NCI-H524 (cell line): ENCODE data around the gene PRND.
"Not testable (repeated sequence)": the region's sequence is repeated elsewhere in the genome, so short reads cannot be mapped to it uniquely, and the experiment has no call there.

Experiments used
- DNase-seq, 2 experiments: peaks; one replicate each; lab custom pipeline; 2025; lab: John Stamatoyannopoulos, UW

Gene PRND

GRCh38 chr20:4708856-4709255 lies 12.9 kb upstream of the PRND start:
- no peak for DNase-seq

- DNase-seq, result no peak
Measured at GRCh38 chr20:4709261-4710105, 12.2 kb upstream of the PRND start.

- DNase-seq, result no peak
Measured at GRCh38 chr20:4710106-4710475, 11.6 kb upstream of the PRND start.

GRCh38 chr20:4711511-4711910 lies 10.2 kb upstream of the PRND start:
- no peak for DNase-seq

GRCh38 chr20:4713401-4713800 lies 8.3 kb upstream of the PRND start:
- DNase-seq, result no peak

GRCh38 chr20:4714818-4715217 lies 6.9 kb upstream of the PRND start:
- DNase-seq, result no peak

DNA sequence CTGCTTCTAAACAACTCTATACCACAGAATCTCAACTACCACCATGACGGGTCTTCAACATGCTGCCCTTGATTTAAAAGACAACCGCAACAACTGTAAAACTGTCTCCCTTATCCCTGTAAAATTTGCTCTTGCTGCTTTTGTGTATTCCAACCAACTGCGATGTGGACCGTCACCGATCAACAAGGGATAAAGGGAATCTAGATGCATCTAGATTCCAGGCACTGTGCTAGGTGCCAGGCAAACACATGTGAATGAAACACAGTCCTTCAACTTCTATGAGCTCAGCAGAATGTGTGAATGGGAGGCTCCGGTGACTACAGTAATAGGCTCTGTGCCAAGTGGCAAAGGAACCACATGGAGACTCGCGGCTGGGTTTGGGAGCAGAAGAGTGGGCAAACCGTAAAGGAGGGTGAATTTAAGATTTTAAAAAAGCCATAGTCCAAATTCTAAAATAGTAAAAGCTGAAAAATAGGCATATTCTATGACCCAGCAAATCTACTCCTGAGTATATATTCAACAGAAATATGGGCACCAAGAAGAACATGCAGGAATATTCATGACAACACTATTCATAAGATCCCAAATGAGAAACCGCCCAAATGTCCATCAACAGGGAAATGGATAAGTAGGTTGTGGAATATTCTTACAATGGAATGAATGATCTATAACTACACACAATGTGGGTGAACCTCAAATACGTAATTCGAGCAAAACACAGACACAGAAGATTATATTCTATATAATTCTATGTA lies 3.7 kb upstream of the PRND start:
- DNase-seq, result no peak

GRCh38 chr20:4719190-4719589 lies 2.5 kb upstream of the PRND start:
- no peak for DNase-seq

- peak; percentile 28 to 63 for DNase-seq
Measured at GRCh38 chr20:4720041-4720976, 1.4 kb upstream of the PRND start.

GRCh38 chr20:4720977-4721349 lies 746 bp upstream of the PRND start:
- DNase-seq, result peak in 1 of 2 experiments; percentile 42

DNA sequence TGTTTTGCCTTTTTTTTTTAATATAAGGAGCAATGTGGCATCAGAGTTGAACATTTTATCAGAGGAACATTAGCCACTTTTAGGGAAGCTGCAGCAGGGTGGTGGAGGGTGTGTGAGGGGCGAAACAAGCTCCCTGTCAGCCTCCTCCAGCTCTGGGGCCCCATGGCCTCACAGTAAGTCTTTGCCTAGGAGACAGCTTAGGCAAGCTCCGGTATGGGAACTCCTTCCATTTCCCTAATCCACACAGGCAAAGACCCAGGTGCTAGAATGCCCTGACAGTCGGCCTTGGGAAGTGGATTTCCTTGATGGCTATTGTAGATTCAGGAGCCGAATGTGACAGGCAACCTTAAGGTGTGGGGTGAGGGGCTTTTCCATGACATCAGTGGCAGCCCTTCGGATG lies 862 bp downstream of the PRND start:
- DNase-seq, result no peak

DNA sequence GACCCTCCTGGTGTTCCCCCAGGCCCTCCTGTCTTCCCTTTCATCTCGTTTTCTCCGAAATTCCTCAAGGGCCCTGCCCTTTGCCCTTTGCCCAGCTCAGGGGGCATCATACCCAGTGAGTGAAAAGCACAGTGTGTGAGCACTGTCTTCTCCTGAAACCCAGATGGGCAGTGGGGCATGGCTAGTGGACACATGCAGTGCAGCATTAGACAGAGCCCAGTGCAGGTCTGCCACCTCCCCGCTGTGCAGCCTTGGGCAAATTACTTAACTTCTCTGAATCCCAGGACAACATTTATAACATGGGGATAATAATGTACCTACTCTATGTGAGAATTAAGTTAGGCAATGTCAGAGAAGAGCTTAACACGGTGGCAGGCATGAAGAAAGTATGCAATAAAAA lies 1.3 kb downstream of the PRND start:
- no peak for DNase-seq

DNA sequence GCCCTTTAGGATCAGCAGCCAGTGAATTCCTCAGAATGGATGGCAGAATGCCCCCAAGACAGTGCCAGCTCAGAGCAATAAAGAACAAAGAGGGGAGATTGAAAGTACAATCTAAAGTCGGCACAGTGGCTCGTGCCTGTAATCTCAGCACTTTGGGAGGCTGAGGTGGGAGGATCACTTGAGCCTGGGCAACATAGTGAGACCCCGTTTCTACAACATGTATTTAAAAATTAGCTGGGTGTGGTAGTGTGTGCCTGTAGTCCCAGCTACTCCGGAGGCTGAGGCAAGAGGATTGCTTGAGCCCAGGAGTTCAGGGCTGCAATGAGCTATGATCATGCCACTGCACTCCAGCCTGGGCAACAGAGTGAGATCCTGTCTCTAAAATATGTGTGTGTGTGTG lies 1.8 kb downstream of the PRND start:
- not testable (repeated sequence) for DNase-seq

- no peak for DNase-seq
Measured at GRCh38 chr20:4724459-4725262, 3.0 kb downstream of the PRND start.

DNA sequence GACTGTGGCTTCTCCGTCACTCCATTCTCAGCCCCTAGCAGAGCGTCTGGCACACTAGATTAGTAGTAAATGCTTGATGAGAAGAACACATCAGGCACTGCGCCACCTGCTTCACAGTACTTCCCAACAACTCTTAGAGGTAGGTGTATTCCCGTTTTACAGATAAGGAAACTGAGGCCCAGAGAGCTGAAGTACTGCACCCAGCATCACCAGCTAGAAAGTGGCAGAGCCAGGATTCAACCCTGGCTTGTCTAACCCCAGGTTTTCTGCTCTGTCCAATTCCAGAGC lies 3.5 kb downstream of the PRND start:
- DNase-seq, result no peak

DNA sequence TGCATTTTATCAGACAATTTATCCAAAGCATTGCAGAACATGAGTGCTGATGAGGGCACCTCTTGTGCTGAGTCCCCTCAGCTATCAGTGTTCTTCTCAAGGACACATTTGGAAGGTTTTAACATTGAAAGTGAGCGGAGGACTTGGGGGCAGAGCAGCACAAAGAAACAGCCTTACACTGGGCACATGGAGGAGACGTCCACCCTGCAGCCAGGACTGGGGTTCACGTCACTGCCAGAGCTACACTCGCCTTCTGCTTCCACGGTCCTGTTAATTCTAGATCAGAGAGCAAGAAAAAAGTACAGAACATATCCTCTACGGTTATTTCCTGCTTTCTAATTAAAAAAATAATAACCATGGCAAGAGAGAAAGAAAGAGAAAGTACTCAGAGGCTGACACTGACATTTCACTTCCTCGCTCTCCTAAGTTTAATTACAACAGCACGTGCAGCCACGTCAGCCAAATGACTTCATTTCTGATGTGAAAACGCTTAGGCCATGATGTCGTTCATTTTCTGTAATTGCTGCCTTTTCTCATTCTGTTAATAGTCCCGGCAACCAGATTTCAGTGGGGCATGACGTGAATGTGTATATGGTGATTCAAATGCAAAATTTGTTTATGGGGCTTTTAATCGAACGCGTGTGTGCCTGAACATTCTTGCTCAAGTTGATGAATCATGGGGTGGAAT lies 5.1 kb downstream of the PRND start:
- no peak for DNase-seq

DNA sequence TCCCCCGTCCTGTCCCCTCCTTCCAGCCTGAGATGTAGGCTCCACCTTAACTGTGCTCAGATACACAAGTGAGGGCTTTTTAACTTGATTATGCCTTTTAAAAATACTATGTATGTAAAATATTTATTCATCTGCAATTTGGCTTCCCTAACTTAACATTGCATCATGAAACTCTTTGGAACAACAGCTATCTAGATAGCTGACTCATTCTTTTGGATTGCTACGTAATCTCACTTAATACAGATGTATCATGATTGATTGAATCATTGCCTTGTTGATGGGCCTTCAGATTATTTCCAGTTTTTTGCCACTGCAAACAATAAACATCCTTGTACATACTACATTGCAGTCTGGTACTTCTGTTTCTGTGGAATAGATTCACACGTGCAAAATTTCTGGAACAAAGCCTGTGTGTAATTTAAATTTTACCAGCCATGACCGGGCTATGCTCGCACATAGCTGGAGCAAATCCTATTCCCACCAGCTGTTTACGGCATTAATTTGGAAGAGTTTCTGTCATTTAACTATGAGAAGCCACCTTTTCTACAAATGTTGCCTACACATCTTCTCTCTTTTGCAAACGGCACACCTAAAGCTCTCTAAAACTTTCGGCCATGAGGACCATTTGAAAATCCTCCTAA lies 6.5 kb downstream of the PRND start:
- DNase-seq, result no peak

DNA sequence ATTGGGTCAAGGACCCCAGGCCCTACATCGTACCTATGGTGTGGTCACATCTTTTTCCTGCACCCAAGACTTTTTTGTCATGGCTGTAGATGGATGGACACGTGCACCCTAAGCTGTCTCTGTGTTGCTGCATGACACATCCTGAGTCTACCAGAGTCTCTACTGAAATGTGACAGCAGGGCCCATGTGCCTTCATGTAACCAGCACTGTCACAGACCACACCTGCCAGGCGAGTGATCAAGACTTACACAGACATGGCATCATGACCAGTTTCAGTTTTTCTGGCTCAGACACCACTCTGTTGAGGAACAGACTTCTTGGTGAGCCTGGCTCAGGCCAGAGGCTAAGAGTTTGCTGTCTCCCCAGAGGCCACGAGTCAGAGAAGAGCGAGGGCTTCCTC lies 7.6 kb downstream of the PRND start:
- no peak for DNase-seq

GRCh38 chr20:4730780-4731179 lies 9.1 kb downstream of the PRND start:
- DNase-seq, result peak in 1 of 2 experiments; percentile 15

- DNase-seq, result no peak
Measured at GRCh38 chr20:4736875-4737274, 15.2 kb downstream of the PRND start.
